Upper lobe of left lung (tissue), 4 donors: Measurements from ENCODE around the gene SMAD2.

Experiments
- POLR2A ChIP-seq, 4 donors: fragments of 450-650 bp; IDR thresholded peaks; one replicate each; pipeline ENCODE4 v1.5.1; 2016 to 2017; ENCODE audit warnings: antibody characterized with exemption in 4 of 4, mild to moderate bottlenecking in 2 of 4
- TF ChIP-seq, protein P1 (sequence below), 6 experiments: fragments of 450-650 bp in 4 of 6; fragments of 200-600 bp in 2 of 6; sonication (generic) in 2 of 6; IDR thresholded peaks; one replicate each; pipeline ENCODE4 v1.5.1; 2016 to 2019; ENCODE audit warnings: antibody characterized with exemption in 6 of 6

DNA sequence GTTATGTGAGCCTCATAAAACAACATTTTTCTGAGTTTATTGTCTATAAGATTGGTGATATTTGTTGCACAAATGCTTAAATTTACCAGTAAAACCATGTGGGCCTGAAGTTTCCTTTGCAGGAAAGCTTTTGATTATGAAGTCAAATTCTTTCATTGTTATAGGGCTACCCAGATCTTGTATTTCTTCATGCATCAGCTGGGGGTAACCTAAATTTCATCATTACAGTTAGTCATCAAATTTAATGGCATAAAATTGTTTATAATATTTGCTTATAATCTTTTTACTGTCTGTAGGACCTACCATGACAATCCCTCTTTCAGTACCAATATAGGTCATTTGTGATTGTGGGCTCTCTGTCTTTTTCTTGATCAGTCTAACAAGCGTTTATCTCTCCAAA is 47.8 kb downstream of the SMAD2 start:
- TF ChIP-seq, protein P1, sequence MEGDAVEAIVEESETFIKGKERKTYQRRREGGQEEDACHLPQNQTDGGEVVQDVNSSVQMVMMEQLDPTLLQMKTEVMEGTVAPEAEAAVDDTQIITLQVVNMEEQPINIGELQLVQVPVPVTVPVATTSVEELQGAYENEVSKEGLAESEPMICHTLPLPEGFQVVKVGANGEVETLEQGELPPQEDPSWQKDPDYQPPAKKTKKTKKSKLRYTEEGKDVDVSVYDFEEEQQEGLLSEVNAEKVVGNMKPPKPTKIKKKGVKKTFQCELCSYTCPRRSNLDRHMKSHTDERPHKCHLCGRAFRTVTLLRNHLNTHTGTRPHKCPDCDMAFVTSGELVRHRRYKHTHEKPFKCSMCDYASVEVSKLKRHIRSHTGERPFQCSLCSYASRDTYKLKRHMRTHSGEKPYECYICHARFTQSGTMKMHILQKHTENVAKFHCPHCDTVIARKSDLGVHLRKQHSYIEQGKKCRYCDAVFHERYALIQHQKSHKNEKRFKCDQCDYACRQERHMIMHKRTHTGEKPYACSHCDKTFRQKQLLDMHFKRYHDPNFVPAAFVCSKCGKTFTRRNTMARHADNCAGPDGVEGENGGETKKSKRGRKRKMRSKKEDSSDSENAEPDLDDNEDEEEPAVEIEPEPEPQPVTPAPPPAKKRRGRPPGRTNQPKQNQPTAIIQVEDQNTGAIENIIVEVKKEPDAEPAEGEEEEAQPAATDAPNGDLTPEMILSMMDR (IDR thresholded peaks at IDR 0.05) = no peak
- TF ChIP-seq POLR2A (IDR thresholded peaks at IDR 0.05) = no peak
